Measurements from ENCODE around the gene GPD2.

GPD2 gene

GRCh38 chr2:156563994-156564753 lies 128.0 kb downstream of the GPD2 start:
- ATAC-seq: no peak
- H3K9me3 Mint-ChIP-seq: no peaks in the 10 kb centered on the region
- no peak overlapping the region for H3K4me3 Mint-ChIP-seq
- H3K36me3 Mint-ChIP-seq: peaks cover 27% of the 10 kb centered on the region
- H3K4me1 Mint-ChIP-seq: no peaks in the 10 kb centered on the region
- H3K27me3 Mint-ChIP-seq: no peaks in the 10 kb centered on the region
- H3K27ac Mint-ChIP-seq: no peak overlapping the region

- ATAC-seq: no peak
Measured at GRCh38 chr2:156565066-156565710, 129.0 kb downstream of the GPD2 start.

DNA sequence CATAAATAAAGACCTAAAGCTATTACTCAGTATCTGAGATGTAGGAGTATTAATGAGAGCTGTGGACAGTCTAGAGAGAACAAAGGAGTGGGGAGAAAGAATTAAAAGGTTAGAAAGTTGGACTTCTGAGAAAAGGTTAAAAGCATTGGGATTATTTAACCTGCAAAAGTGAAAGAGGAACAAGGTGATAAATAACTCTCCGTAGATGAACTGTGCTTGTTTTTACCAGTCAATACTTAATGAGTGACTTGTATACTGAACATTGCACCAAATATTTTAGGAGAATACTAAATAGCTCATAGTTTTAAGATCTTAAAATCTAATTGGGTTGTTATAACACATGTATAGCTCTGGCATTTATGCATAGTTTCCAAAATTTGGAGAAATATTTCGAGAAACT lies 137.5 kb downstream of the GPD2 start:
- peak; percentile 27 for ATAC-seq
- peaks cover 4% of the 10 kb centered on the region for H3K9me3 Mint-ChIP-seq
- H3K4me1 Mint-ChIP-seq: peaks cover 25% of the 10 kb centered on the region
- H3K27me3 Mint-ChIP-seq: no peaks in the 10 kb centered on the region
- peaks cover 69% of the 10 kb centered on the region for H3K36me3 Mint-ChIP-seq
- H3K27ac Mint-ChIP-seq: peak overlapping the region; percentile 75
- peak overlapping the region; percentile 42 for H3K4me3 Mint-ChIP-seq

More at GRCh38 chr2:156565066-156565710, 129.0 kb downstream of the GPD2 start:
- Mint-ChIP-seq H3K27me3 (no peaks in the 10 kb centered on the region), H3K27ac (no peak overlapping the region), H3K4me1 (no peaks in the 10 kb centered on the region), H3K9me3 (no peaks in the 10 kb centered on the region), H3K4me3 (no peak overlapping the region), H3K36me3 (peaks cover 29% of the 10 kb centered on the region)

DNA sequence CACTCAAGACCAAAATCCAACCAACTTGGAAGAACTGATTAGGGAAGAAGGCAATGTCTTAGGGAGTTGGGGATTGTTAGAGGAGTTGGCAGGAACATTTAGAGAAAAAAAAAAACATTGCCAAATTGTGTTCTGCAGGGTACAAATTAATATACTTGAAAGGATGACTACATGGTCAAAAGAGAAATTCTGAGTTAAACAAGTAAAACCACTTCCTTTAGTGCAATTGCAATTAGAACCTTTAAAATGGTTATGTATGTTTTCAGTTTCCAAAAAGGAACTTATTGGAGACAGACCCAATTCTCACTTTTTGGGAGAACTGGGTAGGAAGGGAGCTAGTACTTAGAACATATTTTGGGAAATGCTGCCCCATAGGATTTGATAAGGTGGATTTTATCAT lies 137.9 kb downstream of the GPD2 start:
- H3K9me3 Mint-ChIP-seq: peaks cover 4% of the 10 kb centered on the region
- peaks cover 66% of the 10 kb centered on the region for H3K36me3 Mint-ChIP-seq
- no peaks in the 10 kb centered on the region for H3K27me3 Mint-ChIP-seq
- H3K4me1 Mint-ChIP-seq: peaks cover 25% of the 10 kb centered on the region
- ATAC-seq: no peak
- peak overlapping the region; percentile 75 for H3K27ac Mint-ChIP-seq
- peak overlapping the region; percentile 42 for H3K4me3 Mint-ChIP-seq

- no peak for ATAC-seq
- H3K27ac Mint-ChIP-seq: no peak overlapping the region
- peaks cover 25% of the 10 kb centered on the region for H3K4me1 Mint-ChIP-seq
- peaks cover 4% of the 10 kb centered on the region for H3K9me3 Mint-ChIP-seq
- H3K4me3 Mint-ChIP-seq: no peak overlapping the region
- peaks cover 60% of the 10 kb centered on the region for H3K36me3 Mint-ChIP-seq
- no peaks in the 10 kb centered on the region for H3K27me3 Mint-ChIP-seq
Measured at GRCh38 chr2:156576005-156576404, 139.8 kb downstream of the GPD2 start.

DNA sequence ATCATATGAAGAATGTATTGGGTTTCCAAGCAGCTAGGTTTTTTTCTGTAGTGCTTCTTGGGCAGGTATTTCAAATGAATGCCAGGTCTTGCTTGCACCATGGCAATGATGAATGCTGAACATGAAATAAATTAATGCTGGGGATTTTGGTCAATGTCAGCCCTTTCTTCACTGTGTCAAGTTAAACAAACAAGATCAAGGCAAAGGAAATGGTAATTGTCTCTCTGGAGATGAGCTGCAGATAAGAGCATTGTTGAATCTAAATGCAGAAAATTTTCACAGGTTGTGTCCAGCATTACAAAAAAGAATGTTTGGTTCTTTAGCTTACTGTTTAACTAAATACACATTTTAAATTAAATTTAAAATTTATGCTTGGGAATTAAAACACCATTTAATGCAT lies 144.3 kb downstream of the GPD2 start:
- H3K27me3 Mint-ChIP-seq: no peaks in the 10 kb centered on the region
- no peak for ATAC-seq
- H3K27ac Mint-ChIP-seq: no peak overlapping the region
- H3K9me3 Mint-ChIP-seq: no peaks in the 10 kb centered on the region
- no peaks in the 10 kb centered on the region for H3K4me1 Mint-ChIP-seq
- peaks cover 35% of the 10 kb centered on the region for H3K36me3 Mint-ChIP-seq
- no peak overlapping the region for H3K4me3 Mint-ChIP-seq

- Mint-ChIP-seq H3K9me3 (no peaks in the 10 kb centered on the region), H3K27ac (no peak overlapping the region), H3K27me3 (no peaks in the 10 kb centered on the region), H3K4me1 (no peaks in the 10 kb centered on the region), H3K36me3 (peaks cover 35% of the 10 kb centered on the region), H3K4me3 (no peak overlapping the region)
- no peak for ATAC-seq
Measured at GRCh38 chr2:156581280-156581679, 145.1 kb downstream of the GPD2 start.

DNA sequence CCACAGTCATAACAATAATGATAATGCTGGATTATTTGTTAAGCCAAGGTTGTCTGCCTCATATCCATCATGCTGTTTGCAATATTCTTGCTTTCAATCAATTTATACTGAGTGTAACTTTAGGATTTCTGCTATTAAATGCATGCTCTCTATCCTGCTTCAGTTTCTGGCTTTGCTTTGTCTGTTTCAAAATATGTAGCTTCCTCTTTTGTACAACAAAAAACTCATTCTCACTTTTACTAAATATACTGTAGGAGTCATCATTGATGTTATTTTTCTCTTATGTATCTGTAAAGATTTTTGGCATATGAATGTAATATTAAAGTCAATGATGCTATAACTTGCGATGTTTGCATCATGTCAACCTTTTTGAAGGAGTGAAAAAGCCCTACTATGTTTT lies 149.3 kb downstream of the GPD2 start:
- no peaks in the 10 kb centered on the region for H3K9me3 Mint-ChIP-seq
- no peak for ATAC-seq
- no peak overlapping the region for H3K4me3 Mint-ChIP-seq
- H3K27me3 Mint-ChIP-seq: no peaks in the 10 kb centered on the region
- no peak overlapping the region for H3K27ac Mint-ChIP-seq
- no peaks in the 10 kb centered on the region for H3K4me1 Mint-ChIP-seq
- peaks cover 11% of the 10 kb centered on the region for H3K36me3 Mint-ChIP-seq

DNA sequence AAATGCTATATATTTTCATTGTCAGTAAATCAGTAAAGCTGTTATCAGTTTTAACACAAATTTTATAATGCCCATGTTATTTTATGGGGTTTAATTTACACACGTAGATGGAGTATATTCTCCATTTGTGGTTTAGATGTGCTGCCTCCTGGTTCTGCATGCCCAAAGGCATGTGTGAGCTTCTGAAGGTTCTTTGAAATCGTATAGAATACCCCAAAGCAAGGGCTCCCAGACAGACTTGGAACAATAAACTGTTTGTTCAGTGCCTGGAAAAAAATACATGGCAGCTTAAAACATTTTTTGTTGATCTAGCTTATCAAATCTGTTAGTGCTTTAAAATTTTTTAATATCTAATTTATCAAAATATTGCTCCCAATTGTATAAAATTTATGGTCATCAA lies 150.4 kb downstream of the GPD2 start:
- no peaks in the 10 kb centered on the region for H3K27me3 Mint-ChIP-seq
- H3K4me3 Mint-ChIP-seq: no peak overlapping the region
- no peak for ATAC-seq
- no peaks in the 10 kb centered on the region for H3K9me3 Mint-ChIP-seq
- H3K27ac Mint-ChIP-seq: no peak overlapping the region
- H3K4me1 Mint-ChIP-seq: no peaks in the 10 kb centered on the region
- H3K36me3 Mint-ChIP-seq: peaks cover 11% of the 10 kb centered on the region

- Mint-ChIP-seq H3K36me3 (no peaks in the 10 kb centered on the region), H3K27ac (no peak overlapping the region), H3K4me3 (no peak overlapping the region), H3K27me3 (no peaks in the 10 kb centered on the region), H3K9me3 (no peaks in the 10 kb centered on the region), H3K4me1 (no peaks in the 10 kb centered on the region)
- ATAC-seq: no peak
Measured at GRCh38 chr2:156589381-156590079, 153.4 kb downstream of the GPD2 start.

DNA sequence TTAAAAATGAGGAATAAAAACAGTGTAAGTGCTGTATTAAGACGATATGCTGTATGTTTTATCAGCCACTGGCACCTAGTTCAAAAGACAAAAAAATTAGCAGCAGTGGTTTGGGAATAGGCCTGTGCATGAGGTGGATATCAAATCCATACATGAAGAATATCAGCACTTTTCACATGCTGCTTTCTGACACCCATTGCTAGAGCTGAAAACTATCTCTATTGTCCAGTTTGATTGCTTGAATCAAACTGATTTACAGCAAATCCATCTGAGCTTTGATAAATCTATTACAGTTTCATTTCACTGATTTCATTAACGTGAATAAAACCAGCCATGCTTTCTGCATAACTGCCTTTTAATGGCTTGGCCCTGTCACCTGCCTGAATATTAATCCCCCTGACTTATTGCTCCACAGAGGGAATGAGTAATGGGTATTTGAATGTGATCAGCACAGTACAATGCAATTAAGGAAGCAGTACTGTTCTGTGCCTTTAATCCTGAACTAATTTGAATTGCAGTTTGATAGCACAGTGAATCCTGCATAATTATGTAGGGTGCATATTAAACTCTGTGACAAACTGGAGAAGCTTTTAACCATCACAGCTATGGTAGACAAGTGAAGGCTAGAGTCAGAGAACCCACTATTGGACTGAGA lies 154.0 kb downstream of the GPD2 start:
- Mint-ChIP-seq H3K9me3 (no peaks in the 10 kb centered on the region), H3K27me3 (no peaks in the 10 kb centered on the region), H3K4me1 (no peaks in the 10 kb centered on the region), H3K36me3 (no peaks in the 10 kb centered on the region), H3K4me3 (no peak overlapping the region), H3K27ac (no peak overlapping the region)
- no peak for ATAC-seq

GRCh38 chr2:156592809-156593593 lies 156.8 kb downstream of the GPD2 start:
- H3K27ac Mint-ChIP-seq: no peak overlapping the region
- no peak for ATAC-seq
- H3K9me3 Mint-ChIP-seq: no peaks in the 10 kb centered on the region
- no peaks in the 10 kb centered on the region for H3K27me3 Mint-ChIP-seq
- H3K36me3 Mint-ChIP-seq: no peaks in the 10 kb centered on the region
- H3K4me1 Mint-ChIP-seq: no peaks in the 10 kb centered on the region
- H3K4me3 Mint-ChIP-seq: no peak overlapping the region

- no peaks in the 10 kb centered on the region for H3K27me3 Mint-ChIP-seq
Measured at GRCh38 chr2:156593594-156593921, 157.4 kb downstream of the GPD2 start.

GRCh38 chr2:156598563-156598962 lies 162.4 kb downstream of the GPD2 start:
- Mint-ChIP-seq H3K36me3 (no peaks in the 10 kb centered on the region), H3K27me3 (peaks cover 17% of the 10 kb centered on the region), H3K27ac (no peak overlapping the region), H3K4me3 (no peak overlapping the region), H3K4me1 (no peaks in the 10 kb centered on the region), H3K9me3 (no peaks in the 10 kb centered on the region)
- ATAC-seq: no peak

More at GRCh38 chr2:156593594-156593921, 157.4 kb downstream of the GPD2 start:
- Mint-ChIP-seq H3K27ac (no peak overlapping the region), H3K36me3 (no peaks in the 10 kb centered on the region), H3K4me1 (no peaks in the 10 kb centered on the region), H3K4me3 (no peak overlapping the region), H3K9me3 (no peaks in the 10 kb centered on the region)
- no peak for ATAC-seq

DNA sequence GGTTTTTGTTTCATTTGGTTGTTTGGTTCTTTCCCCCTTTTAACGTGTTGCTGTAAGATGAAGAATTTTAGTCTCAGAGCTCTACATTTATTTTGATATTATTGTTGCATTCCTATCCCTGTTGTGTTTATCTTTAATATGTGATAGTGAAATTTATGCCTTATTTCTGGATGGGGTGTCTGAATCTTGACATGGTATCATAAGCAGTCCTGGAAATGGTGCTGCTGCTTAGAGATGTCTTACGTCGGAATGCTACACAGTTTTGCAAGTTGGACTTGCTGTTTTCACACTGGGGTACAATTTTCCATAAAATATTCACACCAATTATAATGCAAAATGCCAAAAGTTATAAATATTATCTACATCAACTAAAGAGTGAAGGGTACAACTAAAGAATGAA lies 164.0 kb downstream of the GPD2 start:
- Mint-ChIP-seq H3K4me3 (no peak overlapping the region), H3K27me3 (peaks cover 17% of the 10 kb centered on the region), H3K9me3 (no peaks in the 10 kb centered on the region), H3K4me1 (no peaks in the 10 kb centered on the region), H3K36me3 (no peaks in the 10 kb centered on the region), H3K27ac (no peak overlapping the region)
- ATAC-seq: no peak

Measured in stimulated activated memory B cell treated with anti-CD40 and anti-IgM and Interleukin-4, amounts not matched to agents 10 μg/mL and 1 μg/mL and 100 μg/mL, for 72 hours (primary cell).